Measurements from ENCODE around the gene ARL4C. TPM values are rescaled to one million over a fixed set of nuclear protein-coding genes. Genes with fewer than 3 reads are reported as not detected.

ARL4C gene
- total and polyA plus RNA-seq, 12 donors = 1.3 to 16.0 (median 6.8) TPM

DNA sequence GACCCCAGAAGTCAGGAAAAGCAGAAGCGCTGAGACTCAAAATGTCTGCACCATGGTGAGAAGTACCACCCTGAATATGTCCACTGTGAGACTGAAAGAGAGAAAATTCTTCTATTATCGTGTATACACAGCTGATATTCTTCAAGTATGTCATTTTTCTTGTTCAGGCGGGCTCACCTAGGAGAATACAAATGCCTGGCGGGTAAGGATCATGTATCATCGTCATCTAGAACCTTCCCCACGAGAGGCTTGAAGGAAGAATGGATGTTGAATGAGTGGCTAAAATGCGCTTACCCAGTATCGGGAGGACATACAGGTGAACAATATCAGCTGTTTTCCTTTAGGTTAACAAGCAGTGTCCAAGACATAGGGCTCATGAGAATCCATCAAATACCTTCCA is 21.1 kb upstream of the ARL4C start:
- H3K27me3 ChIP-seq = no peaks in the 10 kb centered on the region
- no peak overlapping the region for H3K4me3 ChIP-seq
- WGBS, 4 donors = 80 to 88% (median 82%) methylated on average over 8 of the region's 8 CpGs
- DNase-seq = no peak
- no peaks in the 10 kb centered on the region for H3K9me3 ChIP-seq (replicated peaks in 1 of 3)
- TF ChIP-seq CTCF (IDR thresholded peaks at IDR 0.05) (no peak), POLR2A (IDR thresholded peaks at IDR 0.05) (no peak)
- H3K36me3 ChIP-seq (replicated peaks in 1 of 2) = no peaks in the 10 kb centered on the region
- intact Hi-C loops (cut with DNase I) = no loop called here
- H3K27ac ChIP-seq = no peak overlapping the region
- no peaks in the 10 kb centered on the region for H3K4me1 ChIP-seq (replicated peaks in 1 of 2)

GRCh38 chr2:234514873-234515638 is 18.2 kb upstream of the ARL4C start:
- intact Hi-C loops (cut with DNase I) = no loop called here
- no peak overlapping the region for H3K27ac ChIP-seq
- no peak overlapping the region for H3K4me3 ChIP-seq
- WGBS, 4 donors = 75 to 90% (median 79%) methylated on average over 5 to 16 of the region's 16 CpGs
- no peaks in the 10 kb centered on the region for H3K4me1 ChIP-seq (replicated peaks in 1 of 2)
- H3K27me3 ChIP-seq = no peaks in the 10 kb centered on the region
- DNase-seq = no peak
- no peaks in the 10 kb centered on the region for H3K36me3 ChIP-seq (replicated peaks in 1 of 2)
- TF ChIP-seq POLR2A (IDR thresholded peaks at IDR 0.05) = no peak
- TF ChIP-seq CTCF (IDR thresholded peaks at IDR 0.05) = no peak
- H3K9me3 ChIP-seq (replicated peaks in 1 of 3) = no peaks in the 10 kb centered on the region

DNA sequence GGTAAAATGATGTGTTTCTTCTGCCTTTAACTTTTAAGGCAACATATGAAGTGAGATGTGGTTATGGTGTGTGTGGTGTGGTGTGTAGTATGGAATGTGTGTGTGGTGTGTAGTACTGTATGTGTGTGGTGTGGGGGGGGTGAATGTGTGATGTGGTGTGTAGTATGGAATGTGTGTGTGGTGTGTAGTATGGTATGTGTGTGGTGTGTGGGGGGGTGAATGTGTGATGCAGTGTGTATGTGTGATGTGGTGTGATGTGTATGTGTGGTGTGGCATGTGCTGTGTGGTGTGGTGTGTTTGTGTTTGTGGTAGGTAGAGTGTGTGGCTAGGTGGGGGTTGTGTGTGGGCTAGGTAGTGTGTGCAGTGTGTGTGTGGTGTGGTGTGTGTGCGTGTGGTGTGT is 17.2 kb upstream of the ARL4C start:
- intact Hi-C loops (cut with DNase I) = no loop called here
- Histone ChIP-seq H3K4me3 (no peak overlapping the region), H3K4me1 (replicated peaks in 1 of 2) (no peaks in the 10 kb centered on the region), H3K36me3 (replicated peaks in 1 of 2) (no peaks in the 10 kb centered on the region), H3K27me3 (no peaks in the 10 kb centered on the region), H3K9me3 (replicated peaks in 1 of 3) (no peaks in the 10 kb centered on the region), H3K27ac (no peak overlapping the region)
- DNase-seq = no peak
- 79 to 91% (median 89%) methylated on average over 1 of the region's 1 CpG for WGBS, 4 donors
- TF ChIP-seq POLR2A (IDR thresholded peaks at IDR 0.05) (no peak), CTCF (IDR thresholded peaks at IDR 0.05) (no peak)

DNA sequence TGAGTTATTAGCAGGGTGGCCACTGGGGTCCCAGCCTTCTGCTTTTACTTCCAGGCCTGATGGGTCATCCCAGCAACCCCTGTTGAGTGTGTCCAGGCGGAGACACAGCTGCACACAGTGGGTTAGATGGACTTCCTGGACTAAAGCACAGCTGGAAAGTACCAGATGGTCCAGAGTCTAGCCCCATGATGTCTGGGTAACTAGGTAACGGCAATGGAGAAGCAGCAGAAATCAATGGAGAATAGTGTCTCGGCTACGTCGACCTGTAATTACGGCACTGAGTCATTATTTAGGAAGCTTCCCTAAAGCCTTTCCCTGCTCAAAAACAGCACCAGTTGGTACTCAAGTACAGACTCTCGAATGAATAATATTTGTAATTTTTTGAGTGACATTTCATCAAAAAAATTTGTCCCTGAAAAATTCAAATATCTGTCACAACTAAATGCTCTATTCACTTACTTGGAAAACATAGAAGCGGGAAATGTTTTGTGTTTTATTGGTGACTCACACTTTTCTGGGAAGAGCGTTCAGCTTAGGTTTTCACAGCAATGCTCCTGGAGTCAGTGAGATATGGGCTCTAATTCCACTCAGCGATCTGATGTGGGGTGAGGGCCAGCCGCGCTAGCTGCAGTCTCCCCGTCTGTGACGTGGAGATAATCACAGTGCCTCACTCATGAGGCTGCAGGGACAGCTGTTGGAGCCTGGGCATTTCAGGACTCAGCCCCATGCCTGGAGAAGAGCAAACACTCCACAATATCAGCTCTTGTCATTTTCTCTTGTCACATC is 16.2 kb upstream of the ARL4C start:
- Histone ChIP-seq H3K4me3 (no peak overlapping the region), H3K4me1 (replicated peaks in 1 of 2) (no peaks in the 10 kb centered on the region), H3K27me3 (no peaks in the 10 kb centered on the region), H3K36me3 (replicated peaks in 1 of 2) (no peaks in the 10 kb centered on the region), H3K9me3 (replicated peaks in 1 of 3) (no peaks in the 10 kb centered on the region), H3K27ac (no peak overlapping the region)
- intact Hi-C loops (cut with DNase I) = no loop called here
- DNase-seq = peak in 1 of 7 donors; percentile 71
- 79 to 86% (median 86%) methylated on average over 13 to 14 of the region's 14 CpGs for WGBS, 4 donors
- no peak for TF ChIP-seq CTCF (IDR thresholded peaks at IDR 0.05)
- no peak for TF ChIP-seq POLR2A (IDR thresholded peaks at IDR 0.05)

Data from adrenal gland (tissue), 12 donors.